Activated CD4-positive, alpha-beta T cell treated with anti-CD3 and anti-CD28 coated beads, Interleukin-2, amount 50 U/mL, for 16 hours (primary cell): ENCODE results near the gene MAP4K2.

ENCODE experiments used
- DNase-seq: peaks from one replicate; pipeline ENCODE4 v3.0.0-alpha.2; 2020

MAP4K2 gene

DNA sequence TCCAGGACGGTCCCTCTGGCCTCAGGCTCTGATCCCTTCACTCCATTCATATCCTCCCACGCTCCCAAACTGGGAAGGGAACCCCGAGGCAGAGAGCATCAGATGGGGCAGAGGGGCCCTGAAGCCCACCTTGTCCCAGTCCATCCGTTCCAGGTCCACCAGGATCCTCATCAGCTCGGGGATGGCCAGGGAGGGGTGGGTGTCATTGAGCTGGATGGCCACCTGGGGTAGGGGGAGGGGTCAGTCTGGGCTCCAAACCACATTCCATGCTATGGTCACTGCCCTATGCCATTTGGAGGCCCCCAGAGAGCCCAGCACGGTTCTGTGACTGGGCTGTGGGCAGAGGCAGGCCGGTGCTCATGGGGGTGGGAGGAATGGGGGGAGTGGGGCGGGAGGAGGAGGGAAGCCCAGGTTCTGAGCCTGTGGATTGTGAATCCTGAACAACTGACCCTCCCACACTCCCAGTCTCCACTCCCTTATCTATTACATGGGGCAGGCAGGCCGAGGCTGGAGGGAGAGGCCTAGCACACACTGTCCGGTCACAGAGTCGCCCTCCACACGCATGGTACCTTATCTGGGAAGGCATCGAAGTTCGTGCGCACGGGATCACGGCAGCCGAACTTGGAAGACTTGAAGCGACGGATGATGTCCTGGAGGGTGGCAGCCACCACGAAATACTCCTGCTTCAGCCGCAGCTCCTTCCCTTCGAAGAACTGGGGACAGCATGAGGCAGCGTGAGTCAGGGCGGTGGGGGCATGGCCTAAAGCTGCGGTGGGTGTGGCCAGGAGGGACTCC, 48.7 kb downstream of the MAP4K2 start:
- DNase-seq = no peak

DNA sequence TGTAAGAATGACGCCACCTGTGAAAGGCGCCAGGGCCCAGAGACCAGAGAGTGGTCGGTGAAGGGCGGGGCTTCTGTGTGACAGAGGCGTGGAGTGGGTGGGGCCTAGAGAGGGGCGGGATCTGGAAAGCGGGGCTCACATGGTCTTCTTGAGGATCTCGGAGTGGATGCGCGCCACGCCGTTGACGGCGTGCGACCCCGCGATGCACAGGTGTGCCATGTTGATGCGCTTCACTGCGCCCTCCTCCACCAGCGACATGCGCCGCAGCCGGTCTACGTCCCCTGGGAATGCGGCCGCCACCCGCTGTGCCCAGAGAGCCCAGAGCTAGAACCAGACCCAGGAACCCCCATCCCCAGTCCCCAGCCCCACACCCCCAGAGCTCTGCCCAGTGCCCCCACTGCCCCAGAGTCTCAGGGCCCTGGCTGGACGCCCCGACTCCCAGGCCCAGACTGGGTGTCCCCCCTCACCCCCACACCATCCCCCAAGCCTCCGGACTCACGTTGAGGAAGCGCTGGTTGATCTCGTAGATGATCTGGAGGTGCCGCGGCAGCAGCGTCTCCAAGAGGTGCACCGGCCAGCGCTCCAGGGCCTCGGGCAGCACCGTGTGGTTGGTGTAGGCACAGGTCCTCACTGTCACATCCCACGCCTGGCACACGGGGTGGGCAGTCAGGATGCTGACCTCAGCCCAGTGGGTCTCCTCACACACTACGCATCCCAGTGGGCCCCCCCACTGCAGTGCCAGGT, 49.5 kb downstream of the MAP4K2 start:
- no peak for DNase-seq

DNA sequence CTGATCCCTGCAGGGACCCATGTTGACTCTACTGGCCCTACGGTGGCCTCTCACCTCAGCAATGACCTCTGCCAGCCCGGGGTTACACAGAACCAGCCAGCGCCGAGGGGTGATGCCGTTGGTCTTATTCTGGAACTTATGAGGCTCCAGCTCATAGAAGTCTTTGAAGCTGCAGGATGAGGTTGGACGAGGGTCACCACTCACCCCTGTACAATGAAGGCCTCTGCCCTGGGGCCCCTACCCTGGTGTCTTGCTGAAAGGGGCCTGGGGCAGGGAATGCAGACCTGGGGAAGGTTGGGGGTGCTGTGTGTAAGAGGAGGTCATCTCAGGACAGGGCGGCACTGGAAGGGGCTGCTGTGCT, 50.0 kb downstream of the MAP4K2 start:
- DNase-seq = no peak

DNA sequence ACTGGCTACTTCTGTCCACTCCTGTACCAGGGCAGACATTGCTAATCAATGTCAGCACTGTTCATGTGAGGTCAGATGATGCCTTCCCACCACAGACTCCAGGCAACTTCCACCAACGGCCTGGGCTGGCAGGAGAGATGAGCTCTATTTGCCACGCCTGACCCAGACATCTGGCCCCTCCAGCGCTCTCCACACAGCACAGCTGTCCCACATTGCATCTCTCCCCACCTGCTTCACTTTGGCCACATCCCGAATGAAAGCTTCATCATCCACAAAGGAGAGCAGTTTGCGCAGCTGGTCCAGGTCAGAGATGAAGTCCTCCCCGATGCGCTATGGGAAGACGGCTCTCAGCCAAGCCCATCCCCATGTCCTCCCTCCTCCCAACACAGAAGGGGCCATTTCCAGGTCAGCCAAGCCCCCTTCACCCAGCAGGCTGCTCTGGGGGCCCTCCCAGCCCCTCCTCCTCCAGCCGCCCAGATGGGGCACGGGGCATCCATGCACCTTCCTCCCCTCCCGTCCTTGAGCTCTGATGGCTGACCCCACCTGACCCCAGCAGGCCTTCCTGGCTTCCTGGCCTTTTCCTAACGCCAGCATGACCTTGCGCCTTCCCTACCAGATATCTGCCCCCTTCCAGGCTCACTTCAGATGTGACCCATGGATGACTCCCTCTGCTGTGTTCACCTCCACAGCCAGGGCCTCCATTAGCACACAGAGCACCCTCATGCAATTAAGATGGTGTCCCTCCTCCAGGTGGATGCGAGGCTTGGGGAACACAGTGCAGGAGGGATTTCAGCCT, 50.6 kb downstream of the MAP4K2 start:
- no peak for DNase-seq

DNA sequence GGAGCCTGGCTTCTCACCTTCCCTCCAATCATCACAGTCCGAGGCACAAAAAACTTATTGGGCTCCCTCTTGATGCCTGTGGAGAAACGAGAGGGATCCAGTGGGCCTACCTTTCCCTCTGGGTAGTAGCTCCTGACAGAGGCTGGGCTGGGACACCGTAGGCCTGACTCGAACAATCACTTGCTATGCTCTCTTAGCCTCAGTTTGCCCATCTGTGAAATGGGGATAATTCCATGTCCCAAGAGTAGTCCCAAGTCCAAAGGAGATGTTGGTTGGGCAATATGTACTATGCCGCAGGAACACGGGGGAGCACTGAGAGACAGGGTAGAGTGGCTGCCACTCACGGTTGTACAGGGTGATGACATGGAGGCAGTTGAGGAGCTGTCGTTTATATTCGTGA, 51.4 kb downstream of the MAP4K2 start:
- no peak for DNase-seq

DNA sequence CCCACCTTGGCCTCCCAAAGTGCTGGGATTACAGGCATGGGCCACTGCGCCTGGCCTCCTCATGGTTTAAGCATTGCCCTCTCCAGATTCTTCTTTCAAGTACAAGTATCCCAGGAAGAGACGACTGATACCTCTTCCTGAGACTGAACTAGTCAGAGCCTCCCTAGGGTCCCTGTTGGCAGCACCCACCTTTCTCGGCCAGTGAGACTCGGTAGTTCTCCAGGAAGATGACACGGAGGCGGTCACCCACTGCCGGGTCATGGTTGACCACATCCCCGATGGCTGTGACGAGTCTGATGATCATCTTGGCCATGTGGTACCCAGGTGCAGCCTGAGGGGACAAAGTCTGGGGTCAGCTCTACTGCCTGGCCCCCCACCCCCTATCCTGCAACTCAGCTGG, 51.9 kb downstream of the MAP4K2 start:
- no peak for DNase-seq

DNA sequence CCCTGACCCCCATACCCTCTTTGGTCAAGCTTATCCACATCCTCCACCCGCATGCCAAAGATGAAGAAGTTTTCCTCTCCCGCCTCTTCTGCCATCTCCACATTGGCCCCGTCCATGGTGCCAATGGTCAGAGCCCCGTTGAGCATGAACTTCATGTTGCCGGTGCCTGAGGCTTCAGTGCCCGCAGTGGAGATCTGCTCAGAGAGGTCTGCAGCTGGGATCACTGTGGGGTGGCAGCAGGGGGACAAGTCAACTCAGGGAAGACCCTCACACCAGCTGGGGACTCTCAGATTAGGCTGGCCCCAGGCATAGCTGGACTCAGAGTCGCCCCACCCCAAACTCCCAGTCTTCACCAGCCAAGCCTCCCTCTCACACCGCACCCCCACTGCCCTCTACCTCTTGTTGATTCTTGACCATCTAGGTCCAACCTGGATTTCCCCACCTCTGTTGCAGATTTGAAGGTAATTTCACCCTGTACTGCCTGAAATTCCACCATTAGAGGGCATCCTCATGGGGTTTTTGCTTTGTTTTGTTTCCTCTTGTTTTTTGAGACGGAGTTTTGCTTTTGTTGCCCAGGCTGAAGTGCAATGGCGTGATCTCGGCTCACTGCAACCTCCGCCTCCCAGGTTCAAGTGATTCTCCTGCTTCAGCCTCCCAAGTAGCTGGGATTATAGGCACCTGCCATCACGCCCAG, 52.5 kb downstream of the MAP4K2 start:
- DNase-seq = no peak

DNA sequence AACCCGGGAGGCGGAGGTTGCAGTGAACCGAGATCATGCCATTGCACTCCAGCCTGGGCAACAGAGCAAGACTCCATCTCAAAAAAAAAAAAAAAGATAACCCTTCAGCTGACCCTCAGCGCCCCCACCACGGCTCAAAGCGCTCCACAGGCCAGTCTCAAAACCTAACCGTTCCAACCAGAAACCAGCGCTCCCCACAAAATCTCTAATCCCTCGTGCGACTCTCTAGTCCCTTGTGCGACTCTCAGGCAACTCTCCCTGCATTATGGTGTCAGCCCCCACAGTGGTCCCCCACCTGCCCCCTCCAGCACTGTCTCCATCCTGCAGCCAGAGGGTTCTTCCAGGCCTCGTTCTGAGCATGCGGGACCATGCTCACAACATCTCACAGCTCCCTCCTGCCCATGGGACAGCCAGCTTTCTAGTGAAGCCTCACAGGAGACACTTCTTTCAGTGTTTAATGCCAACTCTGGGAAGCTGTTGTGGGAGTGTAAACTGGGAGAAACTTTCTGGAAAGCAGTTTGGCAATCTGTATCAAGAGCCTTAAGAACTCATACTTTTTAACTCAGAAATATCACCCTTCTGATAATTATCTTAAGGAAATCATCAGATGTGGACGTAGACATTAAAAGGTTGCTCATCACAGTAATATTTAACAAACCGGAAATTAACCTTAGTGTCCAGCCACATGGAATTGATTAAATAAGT, 54.9 kb downstream of the MAP4K2 start:
- DNase-seq = no peak

DNA sequence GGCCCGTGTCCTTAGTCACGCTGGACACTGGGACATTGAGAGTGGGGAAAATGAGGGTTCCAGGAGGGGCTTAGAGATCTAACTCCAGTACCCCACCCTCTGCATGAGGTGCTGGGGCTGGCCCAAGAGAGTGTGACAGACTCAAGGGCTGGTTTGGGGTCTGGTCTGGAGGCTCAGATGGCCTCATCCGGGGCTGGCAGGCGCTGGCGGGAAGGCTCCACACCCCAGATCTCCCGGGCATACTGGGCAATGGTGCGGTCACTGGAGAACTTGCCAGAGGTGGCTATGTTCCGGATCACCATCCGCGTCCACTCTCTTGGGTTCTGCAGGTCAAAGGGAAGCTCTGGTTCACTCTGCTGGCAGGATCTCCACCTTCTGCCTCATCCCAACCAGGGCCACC, 56.5 kb downstream of the MAP4K2 start:
- no peak for DNase-seq

DNA sequence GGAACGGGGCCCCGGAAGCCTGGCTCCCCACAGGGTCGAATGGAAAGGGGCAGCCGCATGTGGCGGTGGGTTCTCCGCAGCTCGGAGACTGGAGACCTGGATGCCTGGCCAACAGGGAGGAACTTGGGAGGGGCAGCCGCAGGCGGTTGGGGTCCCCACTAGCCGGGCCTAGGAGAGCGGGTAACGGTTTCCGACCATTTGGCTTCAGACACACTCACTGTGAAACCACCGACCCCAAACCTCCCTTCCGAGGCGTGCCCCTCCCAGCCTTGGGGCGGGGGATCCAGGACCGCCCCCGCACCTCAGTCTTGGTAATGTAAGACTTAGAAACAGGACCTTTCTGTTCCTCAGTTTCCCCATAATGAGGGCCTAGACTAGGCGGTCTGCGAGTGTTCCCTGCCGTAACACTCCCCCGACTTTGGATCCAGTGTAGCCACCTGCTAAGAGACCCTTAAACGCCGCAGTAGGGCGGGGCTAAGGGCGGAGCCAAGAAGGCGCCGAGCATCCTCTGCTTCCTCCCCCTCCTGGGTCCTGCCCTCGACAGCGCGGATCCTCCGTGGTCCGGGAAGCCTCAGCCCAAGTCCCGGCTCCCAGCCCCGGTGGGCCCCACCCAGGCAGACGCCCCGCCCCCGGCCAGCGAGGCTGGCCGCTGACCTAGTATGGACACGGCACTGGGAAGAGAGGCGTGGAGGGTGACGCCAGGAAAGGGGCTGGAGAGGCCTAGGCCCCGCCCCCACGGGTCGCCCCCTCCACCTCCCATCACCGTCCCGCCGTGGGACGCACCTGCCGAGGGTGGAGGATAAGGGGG, 57.3 kb downstream of the MAP4K2 start:
- peak; percentile 80 for DNase-seq

DNA sequence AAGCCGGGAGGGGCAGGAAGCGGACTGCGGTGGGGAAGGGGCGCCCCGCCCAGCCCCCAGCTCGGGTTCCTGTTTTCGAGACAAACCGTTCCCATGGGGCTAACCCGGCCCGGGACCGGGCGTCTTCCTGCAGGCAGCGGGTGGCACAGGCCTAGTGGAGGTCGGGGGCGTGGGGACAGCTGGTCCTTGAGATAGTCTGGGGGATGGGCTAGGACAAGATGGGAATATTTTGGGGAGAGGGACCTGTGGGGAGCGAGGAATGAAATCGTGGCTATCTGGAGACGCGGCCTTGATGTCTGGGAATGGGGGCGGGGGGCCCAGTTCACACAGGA, 57.9 kb downstream of the MAP4K2 start:
- DNase-seq = peak; percentile 84

DNA sequence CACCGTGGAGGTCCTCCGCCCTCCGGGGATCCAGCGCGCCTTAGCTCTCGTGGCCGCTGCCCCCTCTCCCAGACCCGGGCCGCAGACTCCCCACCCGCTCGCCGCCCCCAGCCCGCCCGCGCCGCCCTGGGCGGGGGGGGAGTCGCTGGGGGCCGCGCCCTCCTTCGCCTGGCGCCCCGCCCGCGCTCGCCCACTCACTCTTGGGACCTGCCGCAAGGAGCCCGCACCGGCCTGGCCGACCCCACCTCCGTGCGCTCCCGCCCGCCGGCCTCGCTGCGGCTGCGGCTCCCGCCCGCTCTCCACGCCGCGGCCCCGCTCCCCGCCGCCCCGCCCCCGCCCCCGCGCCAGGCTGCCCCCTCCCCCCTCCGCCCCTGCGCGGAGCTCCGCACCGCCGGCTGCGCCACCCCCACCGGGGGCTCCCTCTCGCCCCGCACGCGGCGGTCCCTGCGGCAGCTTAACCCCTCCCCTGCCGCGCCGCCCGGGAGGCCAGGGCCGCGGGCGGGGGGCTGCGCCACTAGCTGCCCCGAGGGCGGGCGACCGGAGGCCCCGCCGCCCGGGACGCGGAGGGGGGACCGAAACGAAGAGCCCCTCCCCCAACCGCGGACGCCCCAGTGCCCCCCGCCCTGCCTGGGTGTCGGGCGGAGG, 58.3 kb downstream of the MAP4K2 start:
- DNase-seq = no peak

DNA sequence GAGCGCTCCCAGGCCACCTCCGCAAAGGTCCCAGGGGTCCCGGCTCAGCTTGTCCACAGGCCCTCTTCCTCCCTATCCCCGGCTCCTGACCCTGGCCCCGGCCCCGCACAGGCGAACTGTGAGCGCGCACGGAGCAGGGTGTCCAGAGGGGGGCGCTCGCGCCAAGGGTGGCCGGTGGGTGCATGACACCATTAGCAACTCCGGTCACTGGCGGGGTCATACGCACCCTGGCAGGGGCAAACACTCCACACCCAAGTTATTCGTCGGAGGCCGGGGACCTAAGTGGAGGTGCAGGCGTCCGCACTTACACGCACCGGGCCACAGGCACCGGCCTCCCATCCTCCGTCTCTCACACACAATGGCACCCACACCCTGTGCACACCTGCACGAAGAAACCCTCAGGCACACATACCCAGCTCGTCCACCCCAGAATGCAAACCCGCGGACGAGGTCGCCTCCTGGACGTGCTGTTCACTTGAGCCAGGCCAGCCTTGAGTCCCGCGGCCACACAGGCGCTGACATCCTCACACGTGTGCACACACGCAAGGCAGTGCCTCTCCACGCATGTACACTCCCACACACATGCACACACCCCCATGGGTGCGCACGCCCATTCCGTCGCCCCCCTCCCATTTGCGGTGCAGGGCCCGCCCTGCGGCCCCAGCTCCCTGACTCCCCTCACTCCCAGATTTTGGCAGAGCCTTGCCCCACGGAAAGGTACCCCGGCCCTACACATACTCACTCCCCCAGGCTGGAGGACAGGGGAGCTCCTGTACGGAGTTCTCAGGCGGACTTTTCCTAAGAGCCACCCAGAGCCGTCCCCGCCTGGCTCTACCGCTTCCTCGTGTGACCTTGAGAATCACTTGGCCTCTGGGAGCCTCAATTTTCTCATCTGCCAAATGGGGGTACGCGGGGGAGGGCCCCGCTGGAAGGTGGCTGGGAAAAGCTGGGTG, 59.1 kb downstream of the MAP4K2 start, which contains the start of gene RASGRP2:
Gene RASGRP2 (minus strand): TSS at position 552 of the 953 bp plus-strand sequence. CDS start 1,276 bp downstream, outside the sequence.
- peak; percentile 78 for DNase-seq

DNA sequence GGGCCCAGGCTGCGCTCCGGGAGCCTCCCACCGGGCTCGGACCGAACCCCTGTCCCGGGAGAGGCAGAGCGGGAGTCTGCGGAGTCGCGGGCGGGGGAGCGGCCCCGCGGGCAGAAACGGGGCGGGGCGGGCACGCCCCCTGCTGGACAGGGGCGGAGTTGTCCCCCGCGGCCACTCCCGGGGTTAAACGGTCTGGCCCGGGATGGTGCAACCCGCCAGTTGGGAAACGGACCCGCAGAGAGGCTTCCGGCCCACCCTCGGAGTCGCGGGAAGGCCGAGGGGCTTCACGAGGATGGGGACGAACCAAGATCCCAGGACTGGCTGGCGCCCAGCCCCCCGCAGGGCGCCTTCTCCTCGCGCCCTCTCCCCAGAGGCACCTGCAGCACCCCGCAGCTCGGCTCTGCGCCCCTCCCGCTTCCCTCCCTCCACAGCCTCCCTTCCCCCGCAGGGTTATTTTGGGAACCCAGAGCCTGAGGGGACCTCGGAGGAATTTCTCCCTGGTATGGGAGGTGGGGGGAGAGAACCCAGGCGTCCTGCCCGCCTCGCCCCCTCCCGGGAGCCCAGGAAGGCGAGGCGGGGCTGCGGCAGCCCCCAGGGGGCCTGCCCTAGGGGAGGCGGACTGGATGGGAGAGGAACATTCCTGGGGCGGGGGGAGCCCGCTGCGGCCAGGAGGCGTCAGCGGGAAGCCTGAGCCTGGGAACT, 60.0 kb downstream of the MAP4K2 start:
- peak; percentile 70 for DNase-seq

DNA sequence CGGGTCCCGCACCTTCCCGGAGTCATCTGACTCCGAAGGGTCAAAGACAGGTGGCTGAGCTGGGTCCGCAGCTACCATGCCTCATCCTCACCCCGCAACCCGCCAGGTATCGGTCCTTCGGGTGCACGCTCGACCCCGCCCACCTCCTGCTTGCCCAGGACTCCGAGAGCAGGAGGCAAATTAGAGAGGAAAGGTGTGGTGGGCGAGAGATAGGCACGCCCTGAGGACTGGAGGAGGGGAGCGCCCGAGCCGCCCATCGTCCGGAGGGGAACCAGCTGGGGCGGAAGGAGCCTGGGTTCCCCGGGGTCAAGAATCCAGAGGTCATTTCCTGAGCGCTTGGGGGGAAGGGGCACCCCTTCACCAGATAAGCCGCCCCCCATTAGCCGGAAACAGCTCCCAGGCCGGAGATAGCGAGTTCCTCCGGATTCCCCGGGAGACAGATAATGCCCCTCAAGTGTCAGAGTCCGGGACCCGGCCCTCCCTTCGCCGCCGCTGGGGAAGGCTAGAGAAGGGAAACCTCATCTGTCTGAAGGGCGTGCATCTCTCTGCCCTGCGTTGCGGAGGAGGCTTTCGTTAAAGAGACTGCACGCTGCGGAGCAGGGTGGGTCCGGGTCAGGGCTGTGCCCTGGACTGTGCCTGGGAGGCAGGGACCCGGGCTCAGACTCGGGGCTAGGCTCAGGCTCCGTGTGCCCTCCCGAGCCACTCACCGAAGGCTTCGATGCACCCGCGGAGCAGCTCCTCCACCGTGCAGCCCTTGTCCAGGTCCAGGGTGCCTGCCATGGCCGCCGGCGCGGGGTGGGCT, 60.7 kb downstream of the MAP4K2 start:
- DNase-seq = no peak

DNA sequence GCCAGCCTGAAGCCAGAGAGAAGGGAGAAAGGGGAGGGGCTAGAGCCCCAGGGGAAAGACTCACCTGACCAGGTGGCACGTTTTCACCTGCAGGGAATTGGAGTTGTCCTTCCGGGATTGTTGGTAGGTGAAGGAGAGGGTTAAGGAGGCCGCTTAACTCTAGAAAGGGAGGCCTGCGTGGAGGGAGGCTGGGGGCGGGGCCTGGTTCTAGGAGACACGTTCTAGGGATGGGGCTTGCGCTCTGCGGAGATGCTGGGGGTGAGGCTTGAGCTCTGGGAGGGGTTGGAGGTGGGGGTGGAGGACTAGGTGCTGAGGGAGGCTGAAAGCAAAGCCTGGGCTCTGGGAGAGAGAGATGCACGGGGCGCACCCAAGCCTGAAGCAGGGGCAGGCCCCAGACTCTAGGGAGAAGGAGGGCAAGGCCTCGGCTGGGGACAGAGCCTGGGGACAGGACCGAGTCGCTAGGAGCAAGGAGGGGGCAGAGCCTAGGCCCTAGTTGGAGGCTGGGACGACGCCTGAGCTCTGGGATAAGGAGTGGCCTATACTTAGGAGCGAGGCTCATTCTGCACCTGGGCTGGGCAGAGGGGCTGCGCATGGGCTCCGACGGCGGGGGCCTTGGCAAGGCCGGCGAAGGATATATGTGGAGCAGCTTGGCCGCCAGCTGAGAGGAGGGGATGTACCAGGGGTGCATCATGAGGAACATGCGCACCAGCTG, 61.5 kb downstream of the MAP4K2 start:
- DNase-seq = no peak

DNA sequence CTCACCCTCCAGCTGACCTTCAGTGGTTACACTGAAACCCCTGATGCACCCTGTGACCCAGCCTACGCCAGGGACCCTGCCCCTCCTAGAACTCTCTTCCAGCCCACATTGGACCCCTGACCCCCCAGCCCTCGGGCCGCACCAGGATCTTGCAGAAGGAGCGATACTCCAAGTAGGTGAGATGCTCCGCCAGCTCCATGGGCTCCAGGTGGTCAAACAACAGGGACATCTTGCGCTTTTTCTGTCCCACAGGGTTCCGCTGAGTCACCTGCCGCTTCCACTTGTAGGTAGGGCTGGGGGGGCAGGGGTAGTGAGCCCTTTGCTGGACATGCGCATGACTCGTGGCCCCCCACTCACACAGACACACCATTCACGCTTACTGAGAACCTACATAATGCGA, 63.1 kb downstream of the MAP4K2 start:
- DNase-seq = no peak

DNA sequence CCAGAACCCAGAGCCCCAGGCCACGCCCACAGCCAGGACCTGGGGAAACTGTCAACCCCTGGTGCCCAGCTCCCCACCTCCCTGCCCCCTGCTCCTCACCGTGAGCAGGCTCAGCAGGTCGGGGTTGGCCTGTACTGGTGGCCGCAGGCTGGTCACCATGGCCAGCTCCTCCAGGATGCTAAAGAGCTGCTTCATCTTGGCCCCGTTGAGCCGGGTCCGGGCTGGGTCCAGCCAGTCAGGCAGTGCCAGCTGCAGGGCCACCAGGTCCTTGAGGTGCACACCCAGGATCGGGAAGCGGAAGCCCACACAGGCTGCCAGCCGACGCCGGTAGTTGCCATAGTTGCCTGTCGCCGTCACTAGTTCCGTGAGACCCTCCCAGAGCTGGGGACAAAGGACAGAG, 66.4 kb downstream of the MAP4K2 start:
- DNase-seq = no peak
